Small intestine (tissue), 7 donors: ENCODE data around the gene SHISAL1. TPM values are rescaled to one million over a fixed set of nuclear protein-coding genes. Genes with fewer than 3 reads are reported as not detected.

ENCODE experiments used
- DNase-seq, 2 donors: peaks; one replicate each; pipeline versions ENCODE4 v3.0.0 to v3.0.0-alpha.2; 2013
- FAIRE-seq: peaks from 2 replicates; lab custom pipeline; 2012; peaks lifted over from hg19 to GRCh38; lab: Jason Lieb, UNC
- H3K27ac ChIP-seq, 3 donors: one replicate each; pipeline ENCODE4 v1.5.1; 2013; ENCODE audit warnings: low read length in 2 of 3, mild to moderate bottlenecking in 2 of 3, control low read depth in 1 of 3, inconsistent platforms in 1 of 3, low read depth in 1 of 3, moderate library complexity in 1 of 3
- H3K27me3 ChIP-seq, 3 donors: one replicate each; pipeline ENCODE4 v1.6.1; 2013; ENCODE audit warnings: low read length in 3 of 3, inconsistent platforms in 1 of 3; ENCODE audit not compliant: control insufficient read depth in 3 of 3, insufficient read depth in 3 of 3
- H3K36me3 ChIP-seq, 3 donors: one replicate each; pipeline ENCODE4 v1.6.1; 2013; ENCODE audit warnings: low read length in 3 of 3, inconsistent platforms in 1 of 3, low read depth in 1 of 3, mild to moderate bottlenecking in 1 of 3, moderate library complexity in 1 of 3; ENCODE audit not compliant: control insufficient read depth in 3 of 3, insufficient read depth in 2 of 3
- H3K4me1 ChIP-seq, 3 donors: one replicate each; pipeline ENCODE4 v1.6.1; 2013; ENCODE audit warnings: low read length in 2 of 3, inconsistent platforms in 1 of 3, low read depth in 1 of 3, mild to moderate bottlenecking in 1 of 3, moderate library complexity in 1 of 3; ENCODE audit not compliant: control insufficient read depth in 3 of 3, insufficient read depth in 2 of 3
- H3K4me3 ChIP-seq, 3 donors: one replicate each; pipeline ENCODE4 v1.5.1; 2013; ENCODE audit warnings: low read length in 3 of 3, control low read depth in 1 of 3, inconsistent platforms in 1 of 3, low read depth in 1 of 3, mild to moderate bottlenecking in 1 of 3, moderate library complexity in 1 of 3
- H3K9me3 ChIP-seq, 2 donors: one replicate each; pipeline ENCODE4 v1.6.1; 2013; ENCODE audit warnings: low read depth in 1 of 2, low read length in 1 of 2; ENCODE audit not compliant: control insufficient read depth in 2 of 2, insufficient read depth in 1 of 2
- WGBS, 3 donors: extraction: QIAGEN DNeasy Blood & Tissue Kit; methylation state at CpG; one replicate each; pipeline ENCODE4 v1.1.7; 2013; 5-methylcytosine and 5-hydroxymethylcytosine counted together
- polyA plus RNA-seq, 4 donors: library from polyadenylated mRNA; stranded (reverse) in 3 of 4; unstranded in 1 of 4; fragments of 200-250 nt in 3 of 4; fragments of 120-200 nt in 1 of 4; gene quantifications; one replicate each; pipeline versions ENCODE4 v1.2.1 to v1.2.3, GENCODE V29; 2013
- donor health status: healthy with polysubstance abuse.
- donor health status: control.
- donor health status: control.
- donor health status: Bipolar disorder and iron deficiency.
- donor health status: healthy.

SHISAL1 gene
- polyA plus RNA-seq, 4 donors = under 0.01 to 1.2 (median 0.55) TPM

GRCh38 chr22:44348971-44349560 lies 36.3 kb upstream of the SHISAL1 start:
- no peaks in the 10 kb centered on the region for H3K9me3 ChIP-seq

GRCh38 chr22:44347549-44347948 lies 34.8 kb upstream of the SHISAL1 start:
- no peak overlapping the region for H3K27ac ChIP-seq
- 84 to 87% (median 86%) methylated on average over 6 of the region's 6 CpGs for WGBS, 3 donors
- FAIRE-seq (no peak), DNase-seq (no peak)
- peaks cover 0 to 2% (median 0%) of the 10 kb centered on the region in 3 donors for H3K4me1 ChIP-seq
- H3K36me3 ChIP-seq = no peaks in the 10 kb centered on the region
- H3K9me3 ChIP-seq = no peaks in the 10 kb centered on the region
- no peaks in the 10 kb centered on the region for H3K27me3 ChIP-seq
- no peak overlapping the region for H3K4me3 ChIP-seq

More at GRCh38 chr22:44348971-44349560, 36.3 kb upstream of the SHISAL1 start:
- no peaks in the 10 kb centered on the region for H3K27me3 ChIP-seq
- no peak for DNase-seq
- no peak for FAIRE-seq
- no peak overlapping the region for H3K4me3 ChIP-seq
- H3K36me3 ChIP-seq = no peaks in the 10 kb centered on the region
- peaks cover 0 to 2% (median 0%) of the 10 kb centered on the region in 3 donors for H3K4me1 ChIP-seq
- no peak overlapping the region for H3K27ac ChIP-seq
- WGBS, 3 donors = 64 to 68% (median 67%) methylated on average over 18 to 19 of the region's 19 CpGs

- no peaks in the 10 kb centered on the region for H3K36me3 ChIP-seq
- 79 to 84% (median 82%) methylated on average over 10 of the region's 10 CpGs for WGBS, 3 donors
These were observed 34.3 kb upstream of the SHISAL1 start for GRCh38 chr22:44347080-44347479.

GRCh38 chr22:44345872-44346271 lies 33.1 kb upstream of the SHISAL1 start:
- Histone ChIP-seq H3K27ac (no peak overlapping the region), H3K9me3 (no peaks in the 10 kb centered on the region), H3K36me3 (no peaks in the 10 kb centered on the region), H3K27me3 (no peaks in the 10 kb centered on the region), H3K4me1 (no peaks in the 10 kb centered on the region), H3K4me3 (no peak overlapping the region)
- 79 to 85% (median 80%) methylated on average over 3 of the region's 3 CpGs for WGBS, 3 donors
- FAIRE-seq (no peak), DNase-seq (no peak)

More at GRCh38 chr22:44347080-44347479, 34.3 kb upstream of the SHISAL1 start:
- H3K4me1 ChIP-seq = peaks cover 0 to 2% (median 0%) of the 10 kb centered on the region in 3 donors
- no peak for DNase-seq
- no peaks in the 10 kb centered on the region for H3K27me3 ChIP-seq
- no peak overlapping the region for H3K27ac ChIP-seq
- H3K9me3 ChIP-seq = no peaks in the 10 kb centered on the region
- no peak overlapping the region for H3K4me3 ChIP-seq
- FAIRE-seq = no peak

- Histone ChIP-seq H3K36me3 (no peaks in the 10 kb centered on the region), H3K4me3 (no peak overlapping the region), H3K4me1 (no peaks in the 10 kb centered on the region), H3K9me3 (no peaks in the 10 kb centered on the region), H3K27me3 (no peaks in the 10 kb centered on the region), H3K27ac (no peak overlapping the region)
- WGBS, 3 donors = 52 to 76% (median 67%) methylated on average over 10 to 11 of the region's 11 CpGs
- DNase-seq (no peak), FAIRE-seq (no peak)
These were observed 31.7 kb upstream of the SHISAL1 start for GRCh38 chr22:44344407-44344806.

GRCh38 chr22:44342347-44342956 lies 29.7 kb upstream of the SHISAL1 start:
- peaks cover 0 to 4% (median 0%) of the 10 kb centered on the region in 3 donors for H3K27me3 ChIP-seq
- WGBS, 3 donors = 88 to 93% (median 93%) methylated on average over 5 of the region's 5 CpGs
- DNase-seq (no peak), FAIRE-seq (no peak)
- no peaks in the 10 kb centered on the region for H3K4me1 ChIP-seq
- no peaks in the 10 kb centered on the region for H3K9me3 ChIP-seq
- H3K4me3 ChIP-seq = no peak overlapping the region
- peak overlapping the region in 1 of 3 donors; percentile 23 for H3K27ac ChIP-seq
- H3K36me3 ChIP-seq = no peaks in the 10 kb centered on the region

GRCh38 chr22:44341431-44342346 lies 28.9 kb upstream of the SHISAL1 start:
- Histone ChIP-seq H3K4me3 (no peak overlapping the region), H3K9me3 (no peaks in the 10 kb centered on the region), H3K4me1 (no peaks in the 10 kb centered on the region), H3K27me3 (peaks cover 0 to 4% (median 0%) of the 10 kb centered on the region in 3 donors), H3K36me3 (no peaks in the 10 kb centered on the region), H3K27ac (peak overlapping the region in 2 of 3 donors; percentile 22 to 23)
- no peak for FAIRE-seq
- no peak for DNase-seq
- 52 to 57% (median 55%) methylated on average over 17 of the region's 17 CpGs for WGBS, 3 donors
